HPDE6-E6E7 (cell line): ENCODE measurements around the gene PDGFB.
A peak's percentile ranks its signal among the peaks of the same experiment; 100 is the strongest.
"Not testable (repeated sequence)": the region's sequence is repeated elsewhere in the genome, so short reads cannot be mapped to it uniquely, and the experiment has no call there.

Experiments
- DNase-seq: peaks from one replicate; pipeline ENCODE4 v3.0.0; 2011; ENCODE audit warnings: missing footprints; ENCODE audit errors: extremely low spot score

The PDGFB gene

GRCh38 chr22:39227542-39228272, 17.1 kb downstream of the PDGFB start:
- DNase-seq, result no peak

DNA sequence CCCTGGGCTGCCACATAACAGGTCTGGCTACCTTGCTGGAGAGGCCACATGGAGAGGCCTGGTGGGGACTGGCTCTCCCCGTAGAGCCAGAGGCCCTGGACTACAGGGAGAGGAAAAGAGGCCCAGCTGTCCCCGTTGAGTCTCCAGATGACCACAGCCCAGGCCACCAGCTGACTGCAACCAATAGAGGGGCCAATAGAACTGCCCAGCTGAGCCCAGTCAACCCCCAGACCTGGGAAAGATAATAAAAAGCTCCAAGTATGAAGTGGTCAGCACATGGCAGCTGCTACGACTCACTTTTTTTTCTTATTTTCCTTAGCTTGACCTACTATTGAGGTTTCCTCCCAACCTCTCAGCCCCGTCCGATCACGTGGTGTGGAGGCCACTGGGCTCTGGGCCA, 18.4 kb downstream of the PDGFB start:
- DNase-seq, result no peak

DNA sequence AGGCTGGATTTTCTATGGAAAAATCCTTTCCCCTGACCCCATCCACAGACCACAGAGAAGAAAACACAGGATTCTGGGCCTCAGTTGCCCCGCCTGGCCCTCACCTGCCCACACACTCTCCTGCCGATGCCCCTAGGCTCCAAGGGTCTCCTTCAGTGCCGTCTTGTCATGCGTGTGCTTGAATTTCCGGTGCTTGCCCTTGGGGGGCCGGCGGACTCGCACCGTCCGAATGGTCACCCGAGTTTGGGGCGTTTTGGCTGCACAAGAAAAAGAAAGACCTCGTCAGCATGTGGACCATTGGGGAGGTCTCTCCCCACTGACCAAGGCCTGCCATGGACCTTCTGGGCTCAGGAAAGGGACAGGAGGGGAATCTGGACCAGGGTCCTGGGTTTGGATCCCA, 19.2 kb downstream of the PDGFB start:
- DNase-seq, result no peak

- DNase-seq, result no peak
Observed at GRCh38 chr22:39224550-39224949, 20.2 kb downstream of the PDGFB start.

GRCh38 chr22:39223091-39223710, 21.6 kb downstream of the PDGFB start:
- no peak for DNase-seq

- DNase-seq, result no peak
Observed at GRCh38 chr22:39221999-39222686, 22.6 kb downstream of the PDGFB start.

DNA sequence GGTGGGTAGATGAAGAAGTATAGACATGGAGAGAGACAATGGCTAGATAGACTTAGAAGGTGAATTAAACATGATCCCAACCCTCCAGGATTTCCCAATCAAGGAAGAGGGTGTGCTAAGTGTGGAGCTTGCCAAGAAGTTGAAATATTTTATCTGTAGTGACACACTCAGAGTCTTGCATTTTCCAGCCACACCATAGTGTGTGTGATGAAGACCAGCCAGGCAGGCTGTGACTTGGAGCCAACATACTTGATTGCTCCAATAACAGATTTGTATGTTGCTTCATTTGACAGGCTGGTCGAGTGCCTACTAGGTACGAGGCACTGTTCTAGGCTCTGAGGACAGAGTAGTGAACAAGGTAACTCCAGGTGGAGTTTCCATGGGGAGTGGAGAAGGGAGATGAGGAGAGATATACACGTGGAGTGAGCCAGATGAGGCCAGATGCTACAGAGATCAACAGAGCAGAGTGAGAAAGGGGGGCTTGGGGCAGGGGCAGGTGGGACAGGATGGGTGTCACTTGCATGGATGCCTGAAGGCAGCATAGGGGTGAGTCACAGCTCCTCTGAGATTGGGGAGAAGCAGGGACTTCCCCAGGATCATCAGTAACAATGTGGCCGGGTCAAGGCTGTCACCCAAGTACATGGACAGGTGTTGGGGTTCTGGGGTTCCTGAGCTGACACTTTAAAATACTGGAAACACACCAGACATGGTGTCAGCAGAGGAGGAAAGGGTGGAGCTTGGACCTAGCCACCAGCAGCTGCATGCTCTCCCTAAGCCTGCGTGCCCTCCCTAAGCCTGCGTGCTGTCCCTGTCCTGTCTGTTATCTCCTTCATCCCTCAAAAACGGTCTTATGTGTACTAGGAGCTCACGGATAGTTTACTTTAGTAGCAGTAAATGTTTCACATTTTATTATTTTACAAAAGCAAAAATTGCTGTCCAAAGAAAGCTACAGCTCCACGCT, 23.6 kb downstream of the PDGFB start:
- DNase-seq, result no peak

GRCh38 chr22:39220450-39220849, 24.3 kb downstream of the PDGFB start:
- DNase-seq, result no peak

DNA sequence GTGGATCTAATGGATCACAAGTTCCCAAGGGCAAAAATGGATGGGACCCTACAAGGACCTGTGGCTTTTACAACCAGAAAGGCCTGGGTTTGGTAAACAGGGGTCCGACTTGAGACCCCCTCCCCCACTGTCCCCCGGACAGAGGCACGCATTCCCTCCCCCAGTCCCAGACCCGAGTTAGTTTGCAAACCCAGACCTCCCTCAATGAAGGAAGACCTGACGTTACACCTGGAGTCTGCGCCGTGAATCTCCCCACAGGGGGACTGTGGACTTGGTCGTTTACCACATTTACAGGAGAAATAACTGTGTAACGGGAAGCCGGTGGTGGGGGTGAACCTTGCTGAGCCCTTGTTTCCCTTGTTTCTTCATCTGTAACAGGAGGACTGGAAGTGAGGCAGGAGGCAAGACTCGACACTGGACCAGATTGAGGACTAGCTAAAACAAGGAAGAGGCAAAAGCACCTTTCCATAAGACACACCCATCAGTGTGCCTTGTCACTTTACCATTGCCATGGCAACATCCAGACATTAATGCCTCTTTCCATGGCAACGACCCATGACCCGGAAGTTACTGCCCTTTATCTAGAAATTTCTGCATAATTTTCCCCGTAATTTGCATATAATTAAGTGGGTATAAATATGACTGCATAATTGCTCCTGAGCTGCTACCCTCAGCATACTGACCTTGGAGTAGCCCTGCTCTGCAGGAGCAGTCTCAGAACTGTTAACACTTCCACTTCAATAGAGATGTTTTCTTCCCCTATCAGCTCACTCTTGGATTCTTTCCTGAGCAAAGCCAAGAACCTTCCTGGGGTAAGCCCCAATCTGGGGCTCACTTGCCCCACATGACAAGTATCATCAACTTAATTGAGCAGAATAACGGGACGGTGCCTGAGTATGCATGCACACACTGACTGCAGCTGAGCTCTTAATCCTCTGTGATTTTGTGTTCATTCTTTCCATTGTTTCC, 25.4 kb downstream of the PDGFB start:
- DNase-seq, result no peak

DNA sequence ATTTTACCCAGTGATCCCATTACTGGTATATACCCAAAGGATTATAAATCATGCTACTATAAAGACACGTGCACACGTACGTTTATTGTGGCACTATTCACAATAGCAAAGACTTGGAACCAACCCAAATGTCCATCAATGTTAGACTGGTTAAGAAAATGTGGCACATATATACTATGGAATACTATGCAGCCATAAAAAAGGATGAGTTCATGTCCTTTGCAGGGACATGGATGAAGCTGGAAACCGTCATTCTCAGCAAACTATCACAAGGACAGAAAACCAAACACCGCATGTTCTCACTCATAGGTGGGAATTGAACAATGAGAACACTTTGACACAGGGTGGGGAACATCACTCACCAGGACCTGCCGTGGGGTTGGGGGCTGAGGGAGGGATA, 26.4 kb downstream of the PDGFB start:
- not testable (repeated sequence) for DNase-seq

DNA sequence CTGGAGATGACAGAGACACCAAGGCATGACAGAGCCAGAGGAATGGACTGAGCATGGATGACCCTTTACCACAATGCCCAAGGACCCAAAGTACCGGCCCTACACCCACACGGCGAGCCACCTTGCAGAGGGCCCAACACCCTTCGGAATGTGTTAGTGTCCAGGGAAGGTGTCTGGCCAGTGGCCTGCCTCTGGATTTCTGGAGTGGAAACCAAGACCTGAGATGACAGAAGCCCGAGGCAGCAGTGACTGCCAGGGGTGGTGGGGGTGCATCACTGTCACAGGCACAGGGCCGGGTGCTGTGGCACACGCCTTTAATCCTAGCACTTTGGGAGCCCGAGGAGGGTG, 28.7 kb downstream of the PDGFB start:
- no peak for DNase-seq

DNA sequence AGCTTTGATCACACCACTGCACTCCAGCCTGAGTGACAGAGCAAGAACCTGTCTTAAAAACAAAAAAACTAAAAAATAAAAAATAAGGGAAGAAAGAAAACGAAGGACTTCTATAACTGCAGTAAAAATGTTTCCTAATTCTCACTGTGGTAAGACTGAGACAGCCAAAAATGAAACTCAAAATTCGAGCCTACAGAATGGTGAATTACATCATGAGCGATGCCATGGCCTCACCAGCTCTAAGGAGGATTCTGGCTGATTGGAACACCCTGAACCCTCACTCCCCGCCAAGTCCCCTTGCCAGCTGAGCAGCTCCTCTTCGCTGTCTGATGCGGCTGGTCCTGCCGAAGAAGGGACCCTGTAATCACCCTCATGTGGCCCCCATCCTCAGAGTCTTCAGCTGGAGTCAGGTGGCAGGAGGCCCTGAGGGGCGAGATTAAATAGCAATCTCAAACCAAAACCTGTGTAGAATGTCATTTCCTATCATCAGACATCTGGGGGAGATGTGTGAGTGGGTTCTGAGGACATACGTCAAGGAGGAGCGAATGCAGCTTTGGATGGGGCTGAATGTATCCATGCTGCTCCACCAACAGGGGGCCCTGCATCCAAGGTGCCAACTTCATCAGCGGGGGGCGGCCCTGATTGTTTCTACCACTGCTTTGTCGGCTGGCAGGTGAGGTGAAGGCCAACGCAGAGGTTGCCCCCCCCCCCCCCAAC, 29.2 kb downstream of the PDGFB start:
- no peak for DNase-seq

- no peak for DNase-seq
Observed at GRCh38 chr22:39215070-39215396, 29.7 kb downstream of the PDGFB start.

- DNase-seq, result peak; percentile 77
Observed at GRCh38 chr22:39214383-39215069, 30.3 kb downstream of the PDGFB start.

- no peak for DNase-seq
Observed at GRCh38 chr22:39214006-39214382, 30.8 kb downstream of the PDGFB start.

DNA sequence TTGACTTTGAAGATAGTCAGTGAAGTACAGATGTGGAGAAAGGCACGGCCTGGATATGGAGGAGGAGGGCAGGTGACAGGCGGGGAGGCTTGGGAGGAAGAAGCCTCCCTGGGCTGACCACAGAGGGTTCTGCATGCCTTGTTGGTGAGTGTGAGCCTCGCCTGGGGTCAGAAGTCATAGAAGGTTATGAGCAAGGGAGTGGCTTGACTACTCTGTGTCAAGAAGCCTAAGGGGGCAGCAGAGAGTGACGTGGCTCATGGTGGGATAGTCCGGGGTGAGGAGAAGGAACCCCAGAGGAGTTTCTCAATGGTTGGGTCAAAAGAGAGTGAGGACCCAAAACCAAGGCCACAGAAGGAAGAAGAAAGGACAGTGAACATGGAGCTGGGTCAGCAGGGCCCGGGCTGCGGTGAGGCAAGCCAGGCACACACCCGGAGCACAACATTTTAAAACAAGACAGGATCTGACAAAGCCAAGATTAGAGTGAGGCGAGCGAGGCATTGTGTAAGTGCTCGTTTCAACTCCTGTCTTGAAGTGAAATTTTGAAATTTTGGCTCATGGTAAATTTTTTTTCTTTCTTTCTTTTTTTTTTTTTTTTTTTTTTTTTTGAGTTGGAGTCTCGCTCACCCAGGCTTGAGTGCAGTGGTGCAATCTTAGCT, 31.9 kb downstream of the PDGFB start:
- DNase-seq, result peak; percentile 38

DNA sequence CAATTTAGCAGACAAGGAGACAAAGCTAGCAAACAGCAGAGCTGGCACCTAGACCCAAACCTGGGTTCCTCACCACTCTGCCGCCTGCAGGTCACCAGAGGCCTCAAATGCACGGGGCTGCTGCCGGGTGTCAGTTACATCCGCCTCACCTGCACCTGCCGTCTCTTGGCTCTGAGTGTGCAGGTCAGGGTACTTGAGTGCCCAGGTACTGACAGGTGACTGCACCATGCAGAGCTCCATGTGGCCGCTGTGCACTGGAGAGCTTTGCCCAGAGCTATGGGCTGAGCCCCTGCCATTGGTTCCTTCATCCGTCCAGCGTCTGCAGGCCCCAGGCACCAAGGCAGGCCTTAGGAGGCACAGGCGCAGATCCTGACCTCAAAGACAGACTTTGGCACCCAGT, 35.0 kb downstream of the PDGFB start:
- DNase-seq, result no peak

- DNase-seq, result no peak
Observed at GRCh38 chr22:39208013-39208680, 36.6 kb downstream of the PDGFB start.
